Measurements from ENCODE around the gene MLN.

MLN gene

DNA sequence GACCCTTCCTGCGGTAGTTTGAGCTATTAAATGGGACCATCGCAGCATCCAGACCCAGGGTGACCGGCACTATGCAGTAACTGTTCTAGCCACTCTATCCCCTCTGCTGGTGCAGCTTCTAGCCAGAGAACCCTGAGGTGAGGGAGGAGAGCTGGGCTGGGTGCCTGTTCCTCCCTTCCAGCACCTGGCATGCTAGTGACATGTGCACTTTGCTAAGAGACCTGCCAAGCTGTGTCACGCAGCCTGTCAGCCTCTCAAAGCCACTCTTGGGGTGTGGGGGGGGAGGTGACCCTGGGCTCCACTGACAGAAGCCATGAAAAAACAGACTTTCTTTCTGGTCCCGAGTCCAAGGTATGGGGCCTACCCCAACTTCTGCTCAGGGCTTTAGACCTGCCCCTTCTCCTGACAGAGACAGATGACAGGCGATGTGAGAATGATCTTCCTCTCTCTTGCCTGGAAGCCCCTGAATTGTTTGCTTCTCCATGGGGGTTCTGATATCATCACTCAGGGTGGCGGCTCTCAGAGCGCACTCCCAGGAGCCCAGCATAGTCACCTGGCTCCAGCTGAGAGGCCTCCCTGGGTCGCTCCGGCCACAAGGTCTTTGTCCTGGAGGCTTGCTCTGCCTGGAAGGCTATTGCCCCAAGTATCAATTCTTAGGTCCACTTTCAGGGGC lies 47.2 kb upstream of the MLN start:
- H3K4me1 ChIP-seq (ENCODE audit: control insufficient read depth, low read length), result no peaks in the 10 kb centered on the region
- H3K36me3 ChIP-seq (ENCODE audit: control insufficient read depth, low read length), result no peaks in the 10 kb centered on the region
- H4K20me1 ChIP-seq (ENCODE audit: control insufficient read depth, insufficient read depth, low read depth, low read length), result no peaks in the 10 kb centered on the region
- H3F3A ChIP-seq (ENCODE audit: control insufficient read depth, insufficient read depth), result no peaks in the 10 kb centered on the region
- H3K9me3 ChIP-seq (ENCODE audit: control insufficient read depth, insufficient read depth, low read length), result no peaks in the 10 kb centered on the region
- H3K9me2 ChIP-seq (replicated peaks; ENCODE audit: control insufficient read depth, low read length), result no peaks in the 10 kb centered on the region
- peaks cover 13% of the 10 kb centered on the region for H3K27me3 ChIP-seq (ENCODE audit: control insufficient read depth, low read length)
- no peak overlapping the region for H3K4me2 ChIP-seq (ENCODE audit: low read length)
- H3K4me3 ChIP-seq (ENCODE audit: low read length), result no peak overlapping the region
- no peak overlapping the region for H3K27ac ChIP-seq (ENCODE audit: low read depth, low read length)
- TF ChIP-seq EZH2phosphoT487 (IDR thresholded peaks at IDR 0.05; ENCODE audit: borderline replicate concordance, low read length), result no peak
- TF ChIP-seq, protein P1, sequence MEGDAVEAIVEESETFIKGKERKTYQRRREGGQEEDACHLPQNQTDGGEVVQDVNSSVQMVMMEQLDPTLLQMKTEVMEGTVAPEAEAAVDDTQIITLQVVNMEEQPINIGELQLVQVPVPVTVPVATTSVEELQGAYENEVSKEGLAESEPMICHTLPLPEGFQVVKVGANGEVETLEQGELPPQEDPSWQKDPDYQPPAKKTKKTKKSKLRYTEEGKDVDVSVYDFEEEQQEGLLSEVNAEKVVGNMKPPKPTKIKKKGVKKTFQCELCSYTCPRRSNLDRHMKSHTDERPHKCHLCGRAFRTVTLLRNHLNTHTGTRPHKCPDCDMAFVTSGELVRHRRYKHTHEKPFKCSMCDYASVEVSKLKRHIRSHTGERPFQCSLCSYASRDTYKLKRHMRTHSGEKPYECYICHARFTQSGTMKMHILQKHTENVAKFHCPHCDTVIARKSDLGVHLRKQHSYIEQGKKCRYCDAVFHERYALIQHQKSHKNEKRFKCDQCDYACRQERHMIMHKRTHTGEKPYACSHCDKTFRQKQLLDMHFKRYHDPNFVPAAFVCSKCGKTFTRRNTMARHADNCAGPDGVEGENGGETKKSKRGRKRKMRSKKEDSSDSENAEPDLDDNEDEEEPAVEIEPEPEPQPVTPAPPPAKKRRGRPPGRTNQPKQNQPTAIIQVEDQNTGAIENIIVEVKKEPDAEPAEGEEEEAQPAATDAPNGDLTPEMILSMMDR (IDR thresholded peaks at IDR 0.05; ENCODE audit: low read depth, low read length, poor library complexity, severe bottlenecking), result no peak
- H3K79me2 ChIP-seq (ENCODE audit: control insufficient read depth, low read length), result no peaks in the 10 kb centered on the region

DNA sequence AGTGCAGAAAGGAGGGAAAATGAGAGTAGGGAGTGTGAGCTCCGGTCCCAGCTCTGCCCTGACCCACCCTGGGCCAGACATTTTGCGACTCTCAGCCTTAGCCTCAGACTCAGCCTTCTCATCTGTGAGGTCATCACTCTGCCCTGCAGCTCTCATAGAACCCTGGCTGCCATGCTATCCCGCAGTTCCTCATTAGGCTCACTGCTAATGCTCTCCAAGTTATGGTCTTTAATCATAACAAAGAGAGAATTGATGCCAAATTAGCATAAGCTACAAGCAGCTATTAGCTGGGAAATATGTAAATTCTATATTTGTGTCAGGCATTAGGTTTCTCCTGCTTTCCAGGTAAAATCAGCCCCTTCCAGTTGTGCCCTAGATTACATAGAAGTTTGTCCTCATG lies 46.5 kb upstream of the MLN start:
- Histone ChIP-seq H3K27me3 (ENCODE audit: control insufficient read depth, low read length) (peaks cover 12% of the 10 kb centered on the region), H3K79me2 (ENCODE audit: control insufficient read depth, low read length) (no peaks in the 10 kb centered on the region), H3K27ac (ENCODE audit: low read depth, low read length) (no peak overlapping the region), H3K36me3 (ENCODE audit: control insufficient read depth, low read length) (no peaks in the 10 kb centered on the region), H3K9me2 (replicated peaks; ENCODE audit: control insufficient read depth, low read length) (no peaks in the 10 kb centered on the region), H3K4me1 (ENCODE audit: control insufficient read depth, low read length) (no peaks in the 10 kb centered on the region), H3K4me3 (ENCODE audit: low read length) (no peak overlapping the region), H3F3A (ENCODE audit: control insufficient read depth, insufficient read depth) (no peaks in the 10 kb centered on the region), H3K9me3 (ENCODE audit: control insufficient read depth, insufficient read depth, low read length) (no peaks in the 10 kb centered on the region), H3K4me2 (ENCODE audit: low read length) (no peak overlapping the region), H4K20me1 (ENCODE audit: control insufficient read depth, insufficient read depth, low read depth, low read length) (no peaks in the 10 kb centered on the region)
- no peak for TF ChIP-seq EZH2phosphoT487 (IDR thresholded peaks at IDR 0.05; ENCODE audit: borderline replicate concordance, low read length)
- TF ChIP-seq, protein P1 (IDR thresholded peaks at IDR 0.05; ENCODE audit: low read depth, low read length, poor library complexity, severe bottlenecking), result no peak

DNA sequence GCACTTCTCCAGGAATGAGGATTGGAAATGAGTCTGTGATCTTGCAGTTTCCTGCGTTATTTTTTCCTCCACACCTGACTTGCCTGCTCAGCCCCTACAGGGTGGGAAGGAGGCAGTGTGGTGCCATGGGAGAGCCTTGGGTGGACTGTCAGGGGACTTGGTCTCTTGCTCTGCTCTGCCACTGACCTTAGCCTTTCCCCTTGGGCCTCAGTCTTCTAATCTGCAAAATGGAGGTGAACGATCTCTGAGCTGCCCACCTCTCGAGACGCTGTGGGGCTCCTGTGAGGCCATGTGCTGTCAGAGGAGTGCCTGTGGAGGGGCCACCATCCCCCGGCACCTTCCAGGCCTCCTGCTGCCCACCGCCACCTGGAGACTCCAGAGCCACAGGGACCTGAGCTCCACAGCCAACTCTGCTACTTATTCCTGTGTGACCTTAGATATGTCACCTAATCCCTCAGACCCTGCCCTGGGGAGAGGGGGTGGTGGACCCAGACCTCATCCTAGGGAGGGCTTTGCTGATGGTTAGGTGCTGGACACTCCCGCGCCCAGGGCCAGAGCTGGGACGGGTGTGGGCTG lies 45.8 kb upstream of the MLN start:
- H3K4me3 ChIP-seq (ENCODE audit: low read length), result no peak overlapping the region
- no peaks in the 10 kb centered on the region for H3K4me1 ChIP-seq (ENCODE audit: control insufficient read depth, low read length)
- no peaks in the 10 kb centered on the region for H3F3A ChIP-seq (ENCODE audit: control insufficient read depth, insufficient read depth)
- H4K20me1 ChIP-seq (ENCODE audit: control insufficient read depth, insufficient read depth, low read depth, low read length), result no peaks in the 10 kb centered on the region
- no peaks in the 10 kb centered on the region for H3K36me3 ChIP-seq (ENCODE audit: control insufficient read depth, low read length)
- no peaks in the 10 kb centered on the region for H3K9me3 ChIP-seq (ENCODE audit: control insufficient read depth, insufficient read depth, low read length)
- no peak overlapping the region for H3K4me2 ChIP-seq (ENCODE audit: low read length)
- H3K27me3 ChIP-seq (ENCODE audit: control insufficient read depth, low read length), result peaks cover 13% of the 10 kb centered on the region
- no peak overlapping the region for H3K27ac ChIP-seq (ENCODE audit: low read depth, low read length)
- TF ChIP-seq, protein P1 (IDR thresholded peaks at IDR 0.05; ENCODE audit: low read depth, low read length, poor library complexity, severe bottlenecking), result no peak
- TF ChIP-seq EZH2phosphoT487 (IDR thresholded peaks at IDR 0.05; ENCODE audit: borderline replicate concordance, low read length), result no peak
- H3K9me2 ChIP-seq (replicated peaks; ENCODE audit: control insufficient read depth, low read length), result no peaks in the 10 kb centered on the region
- H3K79me2 ChIP-seq (ENCODE audit: control insufficient read depth, low read length), result no peaks in the 10 kb centered on the region
